ENCODE data around the gene HECTD1.
"Not testable (repeated sequence)": the region's sequence is repeated elsewhere in the genome, so short reads cannot be mapped to it uniquely, and the experiment has no call there.

HECTD1 gene

GRCh38 chr14:31139301-31139847 lies 68.2 kb downstream of the HECTD1 start:
- DNase-seq: no peak

DNA sequence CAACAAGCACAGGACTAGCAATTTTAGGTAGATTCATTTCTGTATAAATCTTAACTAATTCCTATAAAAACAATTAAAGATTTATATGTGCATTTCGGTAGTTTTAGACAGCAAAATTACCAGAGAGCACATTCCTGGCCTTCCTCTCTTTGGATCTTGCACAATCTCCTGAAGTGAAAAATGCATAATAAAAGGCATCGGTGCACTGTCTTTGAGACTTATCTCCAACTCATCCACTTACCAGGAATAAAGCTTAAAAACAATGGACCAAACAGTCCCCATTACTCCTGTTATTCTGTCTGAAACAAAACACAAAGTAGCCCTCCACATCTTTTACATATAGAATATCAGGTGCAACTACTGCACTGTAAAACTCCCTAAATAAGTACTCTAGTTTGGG lies 69.3 kb downstream of the HECTD1 start:
- no peak for DNase-seq

DNA sequence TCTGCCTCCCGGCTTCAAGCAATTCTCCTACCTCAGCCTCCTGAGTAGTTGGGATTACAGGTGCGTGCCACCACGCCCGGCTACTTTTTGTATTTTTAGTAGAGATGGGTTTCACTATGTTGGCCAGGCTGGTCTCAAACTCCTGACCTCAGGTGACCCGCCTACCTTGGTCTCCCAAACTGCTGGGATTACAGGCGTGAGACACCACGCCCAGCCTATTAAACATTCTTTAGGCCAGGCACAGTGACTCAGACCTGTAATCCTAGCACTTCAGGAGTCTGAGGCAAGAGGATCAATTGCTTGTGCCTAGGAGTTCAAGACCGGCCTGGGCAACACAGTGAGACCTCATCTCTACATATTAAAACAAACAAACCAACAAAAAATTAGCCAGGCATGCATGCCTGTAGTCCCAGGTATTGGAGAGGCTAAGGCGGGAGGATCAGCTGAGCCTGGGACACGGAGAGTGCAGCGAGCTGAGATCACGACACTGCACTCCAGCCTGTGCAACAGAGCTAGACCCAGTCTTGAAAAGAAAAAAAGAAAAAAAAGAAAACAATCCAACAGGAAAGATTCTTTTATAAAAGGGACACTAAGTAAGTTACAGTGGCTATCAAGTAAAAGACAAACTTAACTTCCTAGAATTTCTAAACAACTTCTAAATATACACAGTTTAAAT lies 70.2 kb downstream of the HECTD1 start:
- DNase-seq: no peak

GRCh38 chr14:31133133-31133532 lies 74.5 kb downstream of the HECTD1 start:
- DNase-seq: no peak

DNA sequence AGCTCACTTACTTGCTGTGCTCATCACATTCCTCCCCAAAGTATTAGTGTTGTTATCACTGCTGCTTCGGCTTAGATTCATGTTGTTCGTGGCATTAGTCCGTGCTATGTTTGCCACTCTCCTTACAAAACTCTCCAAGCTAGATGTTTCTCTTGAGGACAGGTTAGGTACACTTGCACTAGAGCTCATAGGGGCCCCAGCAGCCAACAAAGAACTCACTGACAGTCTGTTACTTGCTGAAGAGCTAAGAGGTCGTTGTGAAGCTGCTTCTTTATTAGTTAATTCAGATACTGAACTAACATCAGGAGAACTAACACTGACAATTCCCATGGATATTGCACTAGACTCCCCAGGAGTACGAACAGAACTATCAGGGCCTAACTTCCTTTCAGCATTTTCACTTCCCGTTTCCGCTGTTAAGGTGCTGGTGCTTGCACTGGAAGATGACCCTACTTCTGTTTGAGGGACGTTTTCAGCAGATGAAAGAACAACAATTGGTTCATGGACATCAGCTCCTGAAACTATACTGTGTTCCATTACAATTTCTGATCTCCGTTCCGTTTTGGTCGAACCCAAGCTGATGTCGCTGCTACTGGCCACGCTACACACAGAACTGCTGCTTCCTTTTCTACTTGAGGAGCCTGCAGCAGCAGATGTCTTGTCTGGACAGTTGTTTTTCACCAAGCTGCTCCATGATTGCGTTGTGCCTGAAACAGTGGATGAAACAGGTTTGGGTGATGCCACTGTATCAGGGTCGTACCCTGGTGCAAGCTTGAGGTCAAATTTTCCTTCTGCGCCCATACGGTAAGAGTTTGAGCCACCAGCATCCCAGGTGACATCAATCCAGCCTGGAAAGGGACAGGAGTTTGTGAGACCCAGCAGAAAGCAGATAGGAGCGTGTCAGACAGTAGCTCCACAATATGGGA lies 78.7 kb downstream of the HECTD1 start:
- no peak for DNase-seq

GRCh38 chr14:31127690-31128089 lies 79.9 kb downstream of the HECTD1 start:
- no peak for DNase-seq

DNA sequence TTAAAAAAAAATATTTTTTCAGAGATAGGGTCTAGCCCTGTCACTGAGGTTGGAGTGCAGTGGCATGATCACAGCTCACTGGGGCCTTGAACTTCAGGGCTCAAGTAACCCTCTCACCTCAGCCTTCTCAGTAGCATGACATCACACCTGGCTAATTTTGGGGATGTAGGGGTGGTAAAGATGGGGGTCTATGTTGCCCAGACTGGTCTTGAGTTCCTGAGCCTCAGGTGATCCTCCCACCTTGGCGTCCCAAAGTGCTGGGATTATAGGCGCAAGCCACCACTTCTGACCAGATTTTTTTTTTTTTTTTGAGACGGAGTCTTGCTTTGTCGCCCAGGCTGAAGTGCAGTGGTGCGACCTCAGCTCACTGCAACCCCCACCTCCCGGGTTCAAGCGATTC lies 80.9 kb downstream of the HECTD1 start:
- DNase-seq: no peak

DNA sequence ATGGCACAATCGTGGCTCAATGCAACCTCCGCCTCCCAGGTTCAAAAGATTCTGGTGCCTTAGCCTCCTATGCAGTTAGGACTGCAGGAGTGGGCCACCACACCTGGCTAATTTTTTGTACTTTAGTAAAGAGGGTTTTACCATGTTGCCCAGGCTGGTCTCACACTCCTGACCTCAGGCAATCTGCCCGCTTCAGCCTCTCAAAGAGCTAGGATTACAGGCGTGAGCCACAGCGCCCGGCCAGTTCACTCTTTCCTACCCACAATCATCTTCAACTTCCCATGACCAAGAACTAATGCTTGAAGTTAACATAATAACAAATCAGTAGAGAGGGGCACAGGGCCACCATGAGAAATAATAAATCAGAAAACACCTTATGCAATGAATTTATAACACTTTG lies 82.4 kb downstream of the HECTD1 start:
- DNase-seq: no peak

DNA sequence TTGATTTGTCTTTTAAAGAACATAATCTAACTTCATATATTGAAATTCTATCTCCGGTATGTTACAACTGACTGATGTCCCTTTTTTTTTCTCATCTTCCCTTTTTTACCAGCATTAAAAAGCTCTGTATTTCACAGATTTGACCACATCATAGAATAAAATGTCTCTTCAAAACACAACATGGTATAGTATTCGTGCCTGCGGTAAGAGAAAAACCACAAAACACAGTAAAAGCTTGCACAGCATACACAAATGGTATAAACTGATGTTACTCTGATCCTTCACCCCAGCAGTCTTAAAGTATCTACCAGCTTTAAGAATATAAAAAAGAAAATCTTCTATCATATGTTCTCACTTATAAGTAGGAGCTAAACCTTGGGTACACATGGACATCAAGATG lies 83.4 kb downstream of the HECTD1 start:
- no peak for DNase-seq

GRCh38 chr14:31122921-31123320 lies 84.7 kb downstream of the HECTD1 start:
- DNase-seq: no peak

DNA sequence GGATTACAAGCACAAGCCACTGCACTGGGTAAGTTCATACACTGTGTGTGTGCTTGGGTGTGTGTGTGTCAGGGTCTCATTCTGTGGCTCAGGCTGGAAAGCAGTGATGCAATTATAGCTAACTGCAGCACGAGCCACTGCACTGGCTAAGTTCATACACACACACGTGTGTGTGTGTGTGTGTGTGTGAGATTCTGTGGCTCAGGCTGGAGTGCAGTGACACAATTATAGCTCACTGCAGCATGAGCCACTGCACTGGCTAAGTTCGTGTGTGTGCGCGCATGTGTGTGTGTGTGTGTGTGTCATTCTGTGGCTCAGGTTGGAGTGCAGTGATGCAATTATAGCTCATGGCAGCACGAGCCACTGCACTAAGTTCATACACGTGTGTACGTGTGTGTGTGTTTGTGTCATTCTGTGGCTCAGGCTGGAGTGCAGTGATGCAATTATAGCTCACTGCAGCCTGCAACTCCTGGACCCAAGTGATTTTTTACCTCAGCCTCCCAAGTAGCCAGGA lies 85.4 kb downstream of the HECTD1 start:
- no peak for DNase-seq

- DNase-seq: no peak
Observed at GRCh38 chr14:31118892-31119291, 88.7 kb downstream of the HECTD1 start.

DNA sequence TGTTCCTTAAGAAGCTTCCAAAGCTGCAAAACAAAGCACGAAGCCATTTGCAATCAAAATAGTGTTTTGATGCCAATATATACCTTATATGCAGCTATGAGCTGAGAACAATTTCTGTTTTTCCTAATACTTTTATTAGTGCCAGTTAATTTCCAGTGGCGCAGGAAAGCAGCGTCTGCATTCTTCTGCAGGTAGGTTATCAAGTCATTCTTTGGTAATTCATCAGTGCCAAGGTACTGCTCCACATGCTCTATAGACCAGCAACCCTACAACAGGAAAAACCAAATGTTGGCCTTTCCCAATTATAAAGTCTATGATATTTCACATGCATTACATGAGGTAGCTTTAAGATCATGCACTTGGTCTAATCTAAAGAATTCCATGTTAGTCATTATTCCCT lies 93.8 kb downstream of the HECTD1 start:
- no peak for DNase-seq

- DNase-seq: no peak
Observed at GRCh38 chr14:31110872-31111271, 96.7 kb downstream of the HECTD1 start.

- no peak for DNase-seq
Observed at GRCh38 chr14:31109257-31109656, 98.3 kb downstream of the HECTD1 start.

DNA sequence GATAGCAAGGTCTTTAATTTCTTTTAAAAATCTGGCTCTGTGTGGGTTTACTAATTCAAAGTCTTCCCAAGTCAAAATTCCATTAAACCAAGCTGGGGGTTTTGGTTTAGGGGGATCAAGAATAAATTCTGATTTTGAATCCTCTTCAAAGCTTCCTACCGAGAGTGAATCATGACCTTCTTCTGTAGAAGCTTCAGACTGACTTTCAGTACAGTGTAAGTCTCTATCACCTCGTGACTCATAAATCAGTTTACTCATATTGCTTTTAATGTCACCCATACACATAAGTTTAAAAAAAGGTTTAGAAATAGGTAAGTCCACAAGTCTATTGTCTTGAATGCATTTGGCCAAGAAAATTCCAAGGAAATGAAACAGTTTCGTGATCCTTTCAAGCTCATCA lies 100.8 kb downstream of the HECTD1 start:
- no peak for DNase-seq

GRCh38 chr14:31097081-31097480 lies 110.5 kb downstream of the HECTD1 start:
- no peak for DNase-seq

DNA sequence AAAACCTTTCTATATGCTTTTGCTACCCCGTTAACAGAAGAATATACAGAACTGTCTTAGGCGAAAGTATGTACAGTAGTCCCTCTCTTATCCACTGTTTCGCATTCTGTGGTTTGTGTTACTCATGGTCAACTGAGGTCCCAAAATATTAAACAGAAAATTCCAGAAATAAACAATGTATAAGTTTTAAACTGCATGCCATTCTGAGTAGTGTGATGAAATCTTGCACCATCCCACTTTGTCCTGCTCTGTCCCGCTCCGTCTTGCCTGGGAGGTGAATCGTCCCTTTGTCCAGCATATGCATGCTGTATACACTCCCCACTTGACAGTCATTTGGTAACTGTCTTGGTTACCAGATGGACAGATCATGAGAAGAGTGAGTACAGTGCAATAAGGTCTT lies 111.3 kb downstream of the HECTD1 start:
- no peak for DNase-seq

GRCh38 chr14:31095817-31096216 lies 111.8 kb downstream of the HECTD1 start:
- DNase-seq: not testable (repeated sequence)

DNA sequence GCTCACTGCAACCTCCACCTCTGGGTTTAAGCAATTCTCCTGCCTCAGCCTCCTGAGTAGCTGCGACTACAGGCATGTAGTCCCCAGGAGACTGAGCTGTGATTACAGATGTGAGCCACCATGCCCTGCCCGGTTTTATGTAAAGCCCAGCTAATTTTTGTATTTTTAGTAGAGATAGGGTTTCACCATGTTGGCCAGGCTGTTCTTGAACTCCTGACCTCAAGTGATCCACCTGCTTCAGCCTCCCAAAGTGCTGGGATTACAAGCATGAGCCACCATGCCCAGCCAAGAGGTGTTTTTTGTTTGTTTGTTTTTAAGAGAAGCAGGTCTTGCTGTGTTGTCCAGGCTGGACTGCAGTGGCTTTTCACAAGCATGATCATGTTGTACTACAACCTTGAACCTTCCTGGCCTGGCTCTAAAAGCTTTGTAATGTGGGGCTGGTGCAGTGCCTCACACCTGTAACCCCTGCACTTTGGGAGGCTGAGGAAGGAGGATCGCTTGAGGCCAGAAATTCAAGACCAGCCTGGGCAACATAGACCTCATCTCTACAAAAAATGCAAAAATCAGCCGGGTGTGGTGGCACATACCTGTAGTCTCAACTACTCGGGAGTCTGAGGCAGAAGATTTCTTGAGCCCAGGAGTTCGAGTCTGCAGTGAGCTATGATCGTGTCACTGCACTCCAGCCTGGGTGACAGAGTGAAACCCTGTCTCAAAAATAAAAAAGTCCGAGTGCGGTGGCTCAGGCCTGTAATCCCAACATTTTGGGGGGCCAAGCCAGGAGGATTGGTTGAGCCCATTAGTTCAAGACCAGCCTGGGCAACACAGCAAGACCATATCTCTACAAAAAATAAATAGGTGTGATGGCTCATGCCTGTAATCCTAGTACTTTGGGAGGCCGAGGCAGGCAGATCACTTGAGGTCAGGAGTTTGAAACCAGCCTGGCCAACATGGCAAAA lies 113.4 kb downstream of the HECTD1 start:
- not testable (repeated sequence) for DNase-seq

DNA sequence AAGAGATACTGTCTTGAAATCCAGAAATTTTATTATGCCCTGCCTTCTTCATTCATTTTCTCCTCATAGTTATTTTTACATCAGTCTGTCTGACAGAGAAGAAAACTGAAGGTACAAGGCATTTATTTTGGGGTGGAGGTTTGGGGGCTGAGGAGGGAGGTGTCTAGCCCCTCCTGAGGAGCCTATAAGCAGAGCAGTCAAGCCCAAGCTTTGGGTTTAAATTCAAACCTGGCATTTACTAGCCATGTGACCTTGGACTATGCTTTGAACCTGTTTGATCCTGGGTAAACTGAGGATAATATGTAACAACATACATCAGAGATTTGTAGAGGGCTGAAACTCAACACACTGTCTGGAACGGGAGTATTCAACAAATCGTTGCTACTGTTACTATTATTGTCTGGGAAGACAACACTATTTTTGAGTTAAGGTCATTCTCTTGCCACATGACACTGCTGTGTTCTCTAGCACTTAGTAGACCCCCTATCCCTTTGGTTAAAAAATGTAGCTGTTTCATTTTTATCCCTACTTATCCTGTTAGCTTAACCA lies 115.4 kb downstream of the HECTD1 start:
- DNase-seq: no peak

All from SW 1271 (cell line).